ENCODE measurements around the gene ASTN2.

Gene ASTN2

GRCh38 chr9:117403403-117403811 lies 11.4 kb downstream of the ASTN2 start:
- peaks cover 38% of the 10 kb centered on the region for H3K36me3 ChIP-seq (ENCODE audit: control insufficient read depth, low read length)
- H3K4me1 ChIP-seq (ENCODE audit: control insufficient read depth, low read length), result peaks cover 36% of the 10 kb centered on the region
- H3K9me2 ChIP-seq (replicated peaks; ENCODE audit: control insufficient read depth, low read length), result no peaks in the 10 kb centered on the region
- H3F3A ChIP-seq (ENCODE audit: control insufficient read depth, insufficient read depth), result no peaks in the 10 kb centered on the region
- no peak overlapping the region for H3K4me2 ChIP-seq (ENCODE audit: low read length)
- H4K20me1 ChIP-seq (ENCODE audit: control insufficient read depth, insufficient read depth, low read depth, low read length), result no peaks in the 10 kb centered on the region
- TF ChIP-seq CTCF (IDR thresholded peaks at IDR 0.05; ENCODE audit: low read depth, low read length, poor library complexity, severe bottlenecking) (no peak), EZH2phosphoT487 (IDR thresholded peaks at IDR 0.05; ENCODE audit: borderline replicate concordance, low read length) (no peak)
- no peak overlapping the region for H3K4me3 ChIP-seq (ENCODE audit: low read length)
- no peak overlapping the region for H3K27ac ChIP-seq (ENCODE audit: low read depth, low read length)
- H3K79me2 ChIP-seq (ENCODE audit: control insufficient read depth, low read length), result peaks cover 66% of the 10 kb centered on the region
- H3K27me3 ChIP-seq (ENCODE audit: control insufficient read depth, low read length), result no peaks in the 10 kb centered on the region
- H3K9me3 ChIP-seq (ENCODE audit: control insufficient read depth, insufficient read depth, low read length), result no peaks in the 10 kb centered on the region

- no peaks in the 10 kb centered on the region for H3F3A ChIP-seq (ENCODE audit: control insufficient read depth, insufficient read depth)
- TF ChIP-seq CTCF (IDR thresholded peaks at IDR 0.05; ENCODE audit: low read depth, low read length, poor library complexity, severe bottlenecking), result no peak
- TF ChIP-seq EZH2phosphoT487 (IDR thresholded peaks at IDR 0.05; ENCODE audit: borderline replicate concordance, low read length), result no peak
- H3K79me2 ChIP-seq (ENCODE audit: control insufficient read depth, low read length), result peaks cover 37% of the 10 kb centered on the region
- no peaks in the 10 kb centered on the region for H3K27me3 ChIP-seq (ENCODE audit: control insufficient read depth, low read length)
- no peak overlapping the region for H3K27ac ChIP-seq (ENCODE audit: low read depth, low read length)
- H3K36me3 ChIP-seq (ENCODE audit: control insufficient read depth, low read length), result peaks cover 38% of the 10 kb centered on the region
- H3K4me3 ChIP-seq (ENCODE audit: low read length), result no peak overlapping the region
- H3K9me2 ChIP-seq (replicated peaks; ENCODE audit: control insufficient read depth, low read length), result no peaks in the 10 kb centered on the region
- H3K9me3 ChIP-seq (ENCODE audit: control insufficient read depth, insufficient read depth, low read length), result no peaks in the 10 kb centered on the region
- peaks cover 21% of the 10 kb centered on the region for H3K4me1 ChIP-seq (ENCODE audit: control insufficient read depth, low read length)
- H4K20me1 ChIP-seq (ENCODE audit: control insufficient read depth, insufficient read depth, low read depth, low read length), result no peaks in the 10 kb centered on the region
- no peak overlapping the region for H3K4me2 ChIP-seq (ENCODE audit: low read length)
Observed at GRCh38 chr9:117400171-117400570, 14.7 kb downstream of the ASTN2 start.

- TF ChIP-seq EZH2phosphoT487 (IDR thresholded peaks at IDR 0.05; ENCODE audit: borderline replicate concordance, low read length) (no peak), CTCF (IDR thresholded peaks at IDR 0.05; ENCODE audit: low read depth, low read length, poor library complexity, severe bottlenecking) (no peak)
- no peak overlapping the region for H3K27ac ChIP-seq (ENCODE audit: low read depth, low read length)
- no peaks in the 10 kb centered on the region for H3F3A ChIP-seq (ENCODE audit: control insufficient read depth, insufficient read depth)
- H3K4me3 ChIP-seq (ENCODE audit: low read length), result no peak overlapping the region
- H3K9me2 ChIP-seq (replicated peaks; ENCODE audit: control insufficient read depth, low read length), result no peaks in the 10 kb centered on the region
- no peaks in the 10 kb centered on the region for H3K9me3 ChIP-seq (ENCODE audit: control insufficient read depth, insufficient read depth, low read length)
- H3K4me1 ChIP-seq (ENCODE audit: control insufficient read depth, low read length), result no peaks in the 10 kb centered on the region
- no peak overlapping the region for H3K4me2 ChIP-seq (ENCODE audit: low read length)
- H3K79me2 ChIP-seq (ENCODE audit: control insufficient read depth, low read length), result peaks cover 3% of the 10 kb centered on the region; the same call in 1 of the 2 replicates
- H4K20me1 ChIP-seq (ENCODE audit: control insufficient read depth, insufficient read depth, low read depth, low read length), result no peaks in the 10 kb centered on the region
- no peaks in the 10 kb centered on the region for H3K27me3 ChIP-seq (ENCODE audit: control insufficient read depth, low read length)
- H3K36me3 ChIP-seq (ENCODE audit: control insufficient read depth, low read length), result peaks cover 27% of the 10 kb centered on the region
Observed at GRCh38 chr9:117395151-117395650, 19.7 kb downstream of the ASTN2 start.

Measured in DOHH2 (cell line).